MCF 10A (cell line): ENCODE measurements around the gene TACSTD2. TPM values are rescaled to one million over a fixed set of nuclear protein-coding genes. Genes with fewer than 3 reads are reported as not detected.
"Not testable (repeated sequence)": the region's sequence is repeated elsewhere in the genome, so short reads cannot be mapped to it uniquely, and the experiment has no call there.

Experiments
- BruUV-seq: library from RNA; stranded (reverse); fragments of 400-500 nt; replicated peaks from 2 replicates; lab custom pipeline; 2021; lab: Mats Ljungman, UMichigan
- CTCF ChIA-PET: fragments of 300-600 bp; sonication (Branson Sonifier 250); formaldehyde crosslinking; extraction: SDS; loops from one replicate; lab custom pipeline; 2021; ENCODE audit warnings: antibody characterized with exemption, inconsistent platforms; lab: Yijun Ruan, JAX
- POLR2A ChIA-PET: fragments of 300-600, 350-650 bp; sonication (Branson Sonifier 250); formaldehyde crosslinking; extraction: SDS; loops from one replicate; lab custom pipeline; 2020; ENCODE audit warnings: antibody characterized with exemption, inconsistent platforms; lab: Yijun Ruan, JAX
- DNase-seq: peaks from one replicate; pipeline ENCODE4 v3.0.0-alpha.2; 2018; ENCODE audit not compliant: unreplicated experiment
- H3K27ac Mint-ChIP-seq: one replicate; pipeline ENCODE4 v1.8.0; 2022; ENCODE audit warnings: mild to moderate bottlenecking, low read depth, mixed read lengths; ENCODE audit not compliant: unreplicated experiment
- H3K27me3 Mint-ChIP-seq: one replicate; pipeline ENCODE4 v1.8.0; 2022; ENCODE audit warnings: mixed read lengths; ENCODE audit not compliant: insufficient read depth, unreplicated experiment
- H3K36me3 Mint-ChIP-seq: one replicate; pipeline ENCODE4 v1.8.0; 2022; ENCODE audit warnings: mild to moderate bottlenecking, moderate library complexity, mixed read lengths; ENCODE audit not compliant: insufficient read depth, unreplicated experiment
- H3K4me1 Mint-ChIP-seq: one replicate; pipeline ENCODE4 v1.8.0; 2022; ENCODE audit warnings: mixed read lengths; ENCODE audit not compliant: insufficient read depth, unreplicated experiment
- H3K4me3 Mint-ChIP-seq: one replicate; pipeline ENCODE4 v1.8.0; 2022; ENCODE audit warnings: mild to moderate bottlenecking, moderate library complexity, mixed read lengths; ENCODE audit not compliant: unreplicated experiment
- H3K9me3 Mint-ChIP-seq: one replicate; pipeline ENCODE4 v1.8.0; 2022; ENCODE audit warnings: mixed read lengths; ENCODE audit not compliant: unreplicated experiment
- CTCF ChIP-seq: fragments of 200-600 bp; IDR thresholded peaks from one replicate; pipeline ENCODE4 v1.8.0; 2022; ENCODE audit warnings: antibody characterized with exemption, mild to moderate bottlenecking; ENCODE audit not compliant: unreplicated experiment
- intact Hi-C: fragments of 100-400 bp; cut with micrococcal nuclease; formaldehyde crosslinking; loops from 2 replicates; pipeline ENCODE4 v1.14.1; 2022
- total RNA-seq: library from RNA; stranded (reverse); gene quantifications from 2 replicates; pipeline ENCODE4 v1.2.3, GENCODE V29; 2022

TACSTD2 gene
- total RNA-seq, 1 experiment from 2014 or later: 14.8 TPM

GRCh38 chr1:58583496-58583895 is 6.4 kb upstream of the TACSTD2 start:
- peak; percentile 46 for DNase-seq
- ChIA-PET POLR2A (interaction anchor here (0.5 to 4.7 kb wide), 13 partner anchors 9 to 1182 kb away, joined by 3 to 63 read pairs (median 6); partner anchors contain the start of gene OMA1), CTCF (interaction anchor here (0.6 to 2.1 kb wide), 11 partner anchors 8 to 202 kb away, joined by 3 to 22 read pairs (median 3); no protein-coding TSS in a partner anchor)
- Mint-ChIP-seq H3K36me3 (peaks cover 8% of the 10 kb centered on the region), H3K9me3 (no peaks in the 10 kb centered on the region), H3K27ac (peak overlapping the region; percentile 92), H3K4me3 (peak overlapping the region; percentile 55), H3K27me3 (no peaks in the 10 kb centered on the region), H3K4me1 (peaks cover 39% of the 10 kb centered on the region)
- intact Hi-C loops: no loop called here
- BruUV-seq: no TSS peak
- no peak for TF ChIP-seq CTCF

GRCh38 chr1:58582143-58582542 is 5.1 kb upstream of the TACSTD2 start:
- H3K27ac Mint-ChIP-seq, H3K27me3 Mint-ChIP-seq, H3K36me3 Mint-ChIP-seq, intact Hi-C loops, BruUV-seq, DNase-seq, H3K4me3 Mint-ChIP-seq, H3K9me3 Mint-ChIP-seq: not testable (repeated sequence)
- POLR2A ChIA-PET: interaction anchor here (0.7 to 3.1 kb wide), 3 partner anchors 9 to 37 kb away, joined by 3 to 11 read pairs (median 3); no protein-coding TSS in a partner anchor
- H3K4me1 Mint-ChIP-seq: peaks cover 39% of the 10 kb centered on the region
- CTCF ChIA-PET: interaction anchor here (0.6 to 5.8 kb wide), 2 partner anchors 13 to 70 kb away, joined by 4 to 30 read pairs; no protein-coding TSS in a partner anchor

- Mint-ChIP-seq H3K4me1 (peaks cover 39% of the 10 kb centered on the region), H3K4me3 (no peak overlapping the region), H3K36me3 (peaks cover 8% of the 10 kb centered on the region), H3K9me3 (no peaks in the 10 kb centered on the region), H3K27ac (no peak overlapping the region), H3K27me3 (no peaks in the 10 kb centered on the region)
- intact Hi-C loops: no loop called here
- TF ChIP-seq CTCF: no peak
- BruUV-seq: no TSS peak
- DNase-seq: no peak
- ChIA-PET CTCF (interaction anchor here (0.7 to 5.8 kb wide), 2 partner anchors 41 to 70 kb away, joined by 4 to 30 read pairs; no protein-coding TSS in a partner anchor), POLR2A (interaction anchor here (0.6 to 3.1 kb wide), 4 partner anchors 10 to 36 kb away, joined by 3 to 11 read pairs (median 3); no protein-coding TSS in a partner anchor)
Measured at GRCh38 chr1:58581641-58582040, 4.6 kb upstream of the TACSTD2 start.

GRCh38 chr1:58580186-58580585 is 3.1 kb upstream of the TACSTD2 start:
- Mint-ChIP-seq H3K27me3 (no peaks in the 10 kb centered on the region), H3K27ac (no peak overlapping the region), H3K36me3 (peaks cover 8% of the 10 kb centered on the region), H3K4me3 (no peak overlapping the region), H3K4me1 (peaks cover 27% of the 10 kb centered on the region), H3K9me3 (no peaks in the 10 kb centered on the region)
- no TSS peak for BruUV-seq
- ChIA-PET CTCF (interaction anchor here (5.8 kb wide), 1 partner anchor 72 kb away, joined by 30 read pairs; no protein-coding TSS in a partner anchor), POLR2A (interaction anchor here (1.5 to 9.8 kb wide), 4 partner anchors 11 to 38 kb away, joined by 5 to 151 read pairs (median 24); partner anchors contain the start of gene OMA1)
- no peak for DNase-seq
- intact Hi-C loops: no loop called here
- TF ChIP-seq CTCF: no peak
